ENCODE results near the gene MAD1L1.

The MAD1L1 gene

DNA sequence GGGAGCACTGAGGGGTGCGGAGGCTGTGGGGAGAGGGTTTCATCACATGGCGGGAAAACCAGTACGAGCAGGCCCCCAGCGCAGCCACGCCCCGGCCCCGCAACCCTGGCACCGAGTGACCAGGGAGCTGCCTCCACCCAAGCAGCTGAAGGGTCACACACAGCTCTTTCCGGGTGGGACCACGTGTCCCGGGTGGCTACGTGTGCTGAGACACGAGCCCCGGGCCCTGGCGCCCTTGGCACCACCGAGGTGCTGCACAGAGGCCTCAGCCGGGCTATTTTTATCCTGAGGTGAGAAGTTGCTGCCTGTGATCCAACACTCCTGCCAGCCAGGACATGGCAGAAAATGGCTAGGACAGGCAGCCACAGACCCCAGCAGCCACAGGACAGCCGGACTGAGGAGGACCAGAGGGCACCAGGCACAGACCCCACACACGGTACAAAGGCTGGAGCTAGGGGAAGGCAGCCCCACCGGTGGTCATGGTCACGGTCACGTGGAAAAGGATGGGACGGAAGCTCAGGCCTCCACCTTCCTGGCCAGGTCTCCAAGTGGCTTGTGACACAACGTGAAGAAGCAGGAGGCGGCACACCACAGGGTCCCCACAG, 223.7 kb downstream of the MAD1L1 start:
- H3K4me3 ChIP-seq (ENCODE audit: control insufficient read depth, low read depth, low read length) = no peak overlapping the region
- DNase-seq (ENCODE audit: low read depth) = no peak
- TF ChIP-seq, protein P1, sequence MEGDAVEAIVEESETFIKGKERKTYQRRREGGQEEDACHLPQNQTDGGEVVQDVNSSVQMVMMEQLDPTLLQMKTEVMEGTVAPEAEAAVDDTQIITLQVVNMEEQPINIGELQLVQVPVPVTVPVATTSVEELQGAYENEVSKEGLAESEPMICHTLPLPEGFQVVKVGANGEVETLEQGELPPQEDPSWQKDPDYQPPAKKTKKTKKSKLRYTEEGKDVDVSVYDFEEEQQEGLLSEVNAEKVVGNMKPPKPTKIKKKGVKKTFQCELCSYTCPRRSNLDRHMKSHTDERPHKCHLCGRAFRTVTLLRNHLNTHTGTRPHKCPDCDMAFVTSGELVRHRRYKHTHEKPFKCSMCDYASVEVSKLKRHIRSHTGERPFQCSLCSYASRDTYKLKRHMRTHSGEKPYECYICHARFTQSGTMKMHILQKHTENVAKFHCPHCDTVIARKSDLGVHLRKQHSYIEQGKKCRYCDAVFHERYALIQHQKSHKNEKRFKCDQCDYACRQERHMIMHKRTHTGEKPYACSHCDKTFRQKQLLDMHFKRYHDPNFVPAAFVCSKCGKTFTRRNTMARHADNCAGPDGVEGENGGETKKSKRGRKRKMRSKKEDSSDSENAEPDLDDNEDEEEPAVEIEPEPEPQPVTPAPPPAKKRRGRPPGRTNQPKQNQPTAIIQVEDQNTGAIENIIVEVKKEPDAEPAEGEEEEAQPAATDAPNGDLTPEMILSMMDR (conservative IDR thresholded peaks at IDR 0.05; ENCODE audit: control insufficient read depth, insufficient read depth, low read depth, low read length) = no peak

DNA sequence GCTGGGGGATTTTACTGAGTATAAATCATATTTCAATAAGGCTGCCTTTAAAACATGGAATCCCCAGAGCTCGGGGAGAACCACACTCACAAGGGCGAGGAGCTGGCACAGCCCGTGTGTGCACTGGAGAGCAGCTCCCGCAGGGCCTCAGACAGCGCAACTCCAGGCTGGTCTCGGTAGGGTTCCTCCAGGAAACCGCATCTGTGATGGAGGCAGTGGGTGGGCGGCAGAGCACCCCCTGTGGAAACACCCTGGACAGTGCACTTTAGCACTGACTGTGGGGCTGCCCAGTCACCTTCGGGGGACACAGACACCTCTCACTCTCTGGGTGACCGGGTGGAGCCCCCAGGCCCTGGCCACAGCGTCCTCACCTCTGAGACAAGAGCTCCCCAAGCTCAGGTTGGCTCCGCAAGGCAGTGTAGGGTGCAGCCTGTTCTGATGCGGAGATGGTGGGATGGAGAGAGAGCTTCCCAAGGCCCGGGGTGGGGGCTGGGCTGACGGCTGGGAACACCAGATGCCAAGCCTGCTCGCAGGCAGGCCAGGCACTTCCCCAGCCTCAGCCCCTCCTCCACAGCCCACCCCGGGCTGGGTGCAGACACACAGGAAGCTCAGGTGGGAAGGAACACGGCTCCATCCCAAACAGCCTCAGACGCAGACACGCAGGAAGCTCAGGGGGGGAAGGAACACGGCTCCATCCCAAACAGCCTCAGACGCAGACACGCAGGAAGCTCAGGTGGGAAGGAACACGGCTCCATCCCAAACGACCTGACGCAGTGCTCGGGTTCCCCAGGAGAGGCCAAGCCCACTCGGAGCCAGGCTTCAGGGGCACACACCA, 224.4 kb downstream of the MAD1L1 start:
- TF ChIP-seq, protein P1 (conservative IDR thresholded peaks at IDR 0.05; ENCODE audit: control insufficient read depth, insufficient read depth, low read depth, low read length) = no peak
- H3K4me3 ChIP-seq (ENCODE audit: control insufficient read depth, low read depth, low read length) = no peak overlapping the region
- no peak for DNase-seq (ENCODE audit: low read depth)

DNA sequence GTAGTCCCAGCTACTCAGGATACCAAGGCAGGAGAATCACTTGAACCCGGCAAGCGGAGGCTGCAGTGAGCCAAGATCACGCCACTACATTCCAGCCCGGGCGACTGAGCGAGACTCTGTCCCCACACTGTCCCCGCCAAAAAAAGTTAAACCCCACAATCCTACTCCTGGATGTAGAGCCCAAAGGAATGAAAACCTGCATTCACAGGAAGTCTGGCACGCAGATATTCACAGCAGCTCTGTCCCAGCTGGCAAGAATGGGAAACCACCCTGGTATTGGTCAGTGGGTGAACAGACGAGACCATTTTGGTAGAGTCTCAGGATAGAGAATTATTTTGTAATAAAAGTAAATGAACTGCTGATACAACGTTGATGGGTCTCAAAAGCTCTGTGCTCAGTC, 225.2 kb downstream of the MAD1L1 start:
- no peak overlapping the region for H3K4me3 ChIP-seq (ENCODE audit: control insufficient read depth, low read depth, low read length)
- DNase-seq (ENCODE audit: low read depth) = no peak
- TF ChIP-seq, protein P1 (conservative IDR thresholded peaks at IDR 0.05; ENCODE audit: control insufficient read depth, insufficient read depth, low read depth, low read length) = no peak

DNA sequence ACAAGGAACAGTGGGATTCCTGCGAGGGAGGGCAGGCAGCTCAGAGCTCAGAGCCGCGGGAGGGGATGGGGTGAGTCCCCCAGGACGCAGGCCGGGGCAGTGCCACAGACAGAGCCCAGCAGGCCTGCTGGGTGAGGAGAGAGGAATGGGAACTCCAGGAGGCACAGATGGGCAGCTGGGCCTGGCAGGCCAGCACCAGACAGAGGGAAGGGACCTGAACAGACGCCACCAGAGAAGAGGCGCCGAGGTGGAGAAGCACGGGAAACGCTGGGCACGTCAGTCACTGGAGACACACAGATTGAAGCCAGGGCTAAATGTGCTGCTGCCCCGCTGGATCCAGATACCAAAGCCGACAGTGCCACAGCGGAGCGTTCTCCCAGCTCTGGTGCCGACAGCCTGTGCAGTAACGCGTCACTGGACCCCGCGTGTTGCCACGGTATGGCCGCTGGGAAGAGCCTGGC, 225.8 kb downstream of the MAD1L1 start:
- TF ChIP-seq, protein P1 (conservative IDR thresholded peaks at IDR 0.05; ENCODE audit: control insufficient read depth, insufficient read depth, low read depth, low read length) = no peak
- H3K4me3 ChIP-seq (ENCODE audit: control insufficient read depth, low read depth, low read length) = no peak overlapping the region
- no peak for DNase-seq (ENCODE audit: low read depth)

DNA sequence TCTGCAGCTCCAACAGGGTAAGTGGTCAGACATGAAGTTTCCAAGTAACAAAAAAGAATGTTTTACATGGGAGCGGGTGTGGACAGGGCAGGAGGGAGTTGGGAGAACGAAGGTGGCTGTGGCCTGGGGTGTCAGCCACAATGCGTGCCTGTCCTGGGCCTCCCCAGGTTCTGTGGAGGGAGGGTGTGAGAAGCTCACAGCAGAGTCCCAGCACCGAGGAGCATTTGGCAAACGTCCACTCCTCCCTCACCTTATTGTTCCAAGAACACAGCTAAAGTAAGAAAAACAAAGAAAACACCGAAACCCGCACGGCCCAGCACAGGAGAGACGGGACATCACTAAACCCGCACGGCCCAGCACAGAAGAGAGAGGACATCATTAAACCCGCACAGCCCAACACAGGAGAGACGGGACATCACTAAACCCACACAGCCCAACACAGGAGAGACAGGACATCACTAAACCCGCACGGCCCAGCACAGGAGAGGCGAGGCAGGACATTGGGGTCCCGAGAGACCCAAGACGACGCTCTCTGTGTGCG, 226.4 kb downstream of the MAD1L1 start:
- no peak for DNase-seq (ENCODE audit: low read depth)
- TF ChIP-seq, protein P1 (conservative IDR thresholded peaks at IDR 0.05; ENCODE audit: control insufficient read depth, insufficient read depth, low read depth, low read length) = no peak
- H3K4me3 ChIP-seq (ENCODE audit: control insufficient read depth, low read depth, low read length) = no peak overlapping the region

DNA sequence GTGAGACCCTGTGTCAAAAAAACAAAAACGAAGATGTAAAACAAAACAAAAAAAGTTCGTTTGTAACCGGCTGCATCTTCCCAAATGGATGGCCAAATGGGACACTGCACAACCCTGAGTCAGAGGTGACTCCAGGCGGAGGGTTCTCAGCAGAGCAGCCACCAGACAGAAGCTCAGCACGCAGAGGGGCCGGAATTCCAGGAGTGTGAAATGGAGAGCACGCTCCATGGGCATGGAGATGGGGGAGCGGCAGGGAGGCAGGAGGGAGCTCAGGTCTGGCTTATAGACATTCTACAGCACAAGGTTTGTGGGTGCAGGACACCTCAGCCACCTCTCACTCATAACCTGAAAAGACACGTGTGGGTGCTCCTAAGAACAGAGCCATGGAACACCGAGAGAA, 227.0 kb downstream of the MAD1L1 start:
- no peak overlapping the region for H3K4me3 ChIP-seq (ENCODE audit: control insufficient read depth, low read depth, low read length)
- DNase-seq (ENCODE audit: low read depth) = no peak
- TF ChIP-seq, protein P1 (conservative IDR thresholded peaks at IDR 0.05; ENCODE audit: control insufficient read depth, insufficient read depth, low read depth, low read length) = no peak

Measured in fibroblast of mammary gland (primary cell).